HepG2 (cell line): ENCODE measurements around the gene KIF1B. TPM values are rescaled to one million over a fixed set of nuclear protein-coding genes. Genes with fewer than 3 reads are reported as not detected.

Source experiments
- ARID2 ChIP-seq: sonication (generic); formaldehyde crosslinking; IDR thresholded peaks from 2 replicates; pipeline ENCODE4 v1.8.1; 2022; ENCODE audit warnings: mild to moderate bottlenecking, missing genetic modification reagents, borderline replicate concordance
- BCL6 ChIP-seq: IDR thresholded peaks from 2 replicates; pipeline ENCODE4 v1.6.1; 2016; ENCODE audit warnings: missing genetic modification reagents, missing compliant biosample characterization
- ETV5 ChIP-seq: IDR thresholded peaks from 2 replicates; pipeline ENCODE4 v1.6.1; 2018; ENCODE audit warnings: missing biosample characterization, missing genetic modification reagents, inconsistent platforms, borderline replicate concordance
- FOSL1 ChIP-seq: sonication (generic); formaldehyde crosslinking; IDR thresholded peaks from 2 replicates; pipeline ENCODE4 v1.9.0; 2021; ENCODE audit warnings: missing genetic modification reagents, borderline replicate concordance
- FOXA1 ChIP-seq, 2 experiments: fragments of 450-650 bp in 1 of 2; sonication (generic) in 1 of 2; formaldehyde crosslinking in 1 of 2; IDR thresholded peaks; 2 replicates each; pipeline versions ENCODE4 v1.4.0 to v1.6.1; 2016 to 2020; ENCODE audit warnings: missing genetic modification reagents in 1 of 2
- HIVEP1 ChIP-seq: sonication (generic); formaldehyde crosslinking; IDR thresholded peaks from 2 replicates; pipeline ENCODE4 v1.4.0; 2020; ENCODE audit warnings: mild to moderate bottlenecking, missing genetic modification reagents
- HNRNPLL ChIP-seq: fragments of 200-400 bp; formaldehyde crosslinking; IDR thresholded peaks from 2 replicates; pipeline ENCODE4 v1.6.1; 2017; ENCODE audit warnings: mild to moderate bottlenecking, low read depth, low read length; ENCODE audit not compliant: poor library complexity, severe bottlenecking
- KDM6A ChIP-seq: IDR thresholded peaks from 2 replicates; pipeline ENCODE4 v1.6.1; 2016; ENCODE audit warnings: low read depth
- MED1 ChIP-seq: sonication (generic); formaldehyde crosslinking; IDR thresholded peaks from 2 replicates; pipeline ENCODE4 v1.4.0; 2020; ENCODE audit warnings: missing genetic modification reagents
- NONO ChIP-seq, 2 experiments: fragments of 450-650 bp in 1 of 2; sonication (generic) in 1 of 2; formaldehyde crosslinking in 1 of 2; IDR thresholded peaks in 1 of 2; conservative IDR thresholded peaks in 1 of 2; 2 replicates each; pipeline versions ENCODE4 v1.6.1 to v1.8.0; 2017 to 2022; ENCODE audit warnings: mild to moderate bottlenecking in 1 of 2, missing genetic modification reagents in 1 of 2, moderate library complexity in 1 of 2
- PAXIP1 ChIP-seq: sonication (generic); formaldehyde crosslinking; conservative IDR thresholded peaks from 2 replicates; pipeline ENCODE4 v1.4.0; 2020; ENCODE audit warnings: mild to moderate bottlenecking, missing genetic modification reagents, moderate library complexity
- POLR2G ChIP-seq: fragments of 200-400 bp; formaldehyde crosslinking; IDR thresholded peaks from 2 replicates; pipeline ENCODE4 v1.6.1; 2018; ENCODE audit warnings: mild to moderate bottlenecking, low read depth, low read length, moderate library complexity
- RFXANK ChIP-seq: IDR thresholded peaks from 2 replicates; pipeline ENCODE4 v1.6.1; 2016
- TARDBP ChIP-seq: sonication (generic); formaldehyde crosslinking; IDR thresholded peaks from 2 replicates; pipeline ENCODE4 v1.8.0; 2022; ENCODE audit warnings: mild to moderate bottlenecking, missing genetic modification reagents
- ZFP90 ChIP-seq: sonication (generic); formaldehyde crosslinking; IDR thresholded peaks from 2 replicates; pipeline ENCODE4 v1.8.0; 2022; ENCODE audit warnings: missing genetic modification reagents, mild to moderate bottlenecking, inconsistent platforms, borderline replicate concordance
- ZNF256 ChIP-seq: sonication (generic); formaldehyde crosslinking; conservative IDR thresholded peaks from 2 replicates; pipeline ENCODE4 v1.4.0; 2020; ENCODE audit warnings: missing genetic modification reagents
- ZNF3 ChIP-seq: IDR thresholded peaks from 2 replicates; pipeline ENCODE4 v1.7.0; 2017; ENCODE audit warnings: inconsistent platforms
- ZNF496 ChIP-seq: sonication (generic); formaldehyde crosslinking; IDR thresholded peaks from 2 replicates; pipeline ENCODE4 v1.8.1; 2023; ENCODE audit warnings: mild to moderate bottlenecking, moderate library complexity, missing genetic modification reagents; ENCODE audit not compliant: insufficient replicate concordance
- ZNF547 ChIP-seq: sonication (generic); formaldehyde crosslinking; IDR thresholded peaks from 2 replicates; pipeline ENCODE4 v1.5.1; 2020; ENCODE audit warnings: mild to moderate bottlenecking, missing genetic modification reagents
- polyA plus RNA-seq, 8 experiments: library from polyadenylated mRNA; depleted of rRNA in 3 of 8; stranded (reverse) in 7 of 8; unstranded in 1 of 8; fragments of >200 nt; fragmentation: Illumina TruSeq in 4 of 8; extraction: Trizol in 4 of 8; gene quantifications; 2 replicates each; pipeline versions ENCODE4 v1.2.1 to v1.2.3, GENCODE V29; 2011 to 2016; ENCODE audit warnings: low read depth in 4 of 8, missing spikeins in 1 of 8, mixed read lengths in 1 of 8; ENCODE audit not compliant: insufficient read depth in 1 of 8
- total RNA-seq, 5 experiments: library from RNA; depleted of rRNA; stranded (reverse); fragments of >200 nt; fragmentation: Illumina TruSeq; extraction: Trizol; gene quantifications; 2 replicates each; pipeline ENCODE4 v1.2.3, GENCODE V29; 2016; ENCODE audit warnings: low read depth in 1 of 5
- TF ChIP-seq, protein P1 (sequence below): IDR thresholded peaks from 2 replicates; pipeline ENCODE4 v1.6.1; 2016; ENCODE audit warnings: low read depth, missing genetic modification reagents, missing compliant biosample characterization
- TF ChIP-seq, protein P2 (sequence below): IDR thresholded peaks from 2 replicates; pipeline ENCODE4 v1.6.1; 2012; ENCODE audit warnings: low read depth, low read length, improper control_type of control experiment

Gene KIF1B
- total and polyA plus RNA-seq, 2 of the 13 experiments (the other 11 are each of a cell fraction or from before 2014, with no cell fraction given), result 26.7 to 32.5 TPM

GRCh38 chr1:10388387-10388715 is 178.0 kb downstream of the KIF1B start (continued):
- TF ChIP-seq PAXIP1 (0 out of 2 replicates have a peak, but pooled peaks have one; percentile 34), MED1 (no peak), ETV5 (CRISPR knock-in tag) (no peak), ZNF3 (CRISPR knock-in tag) (no peak), ARID2 (no peak), FOSL1 (CRISPR knock-in tag) (no peak), HIVEP1 (CRISPR knock-in tag) (no peak), ZNF496 (CRISPR knock-in tag) (no peak), KDM6A (CRISPR knock-in tag) (0 out of 2 replicates have a peak, but pooled peaks have one; percentile 21), ZNF256 (CRISPR knock-in tag) (no peak), BCL6 (0 out of 2 replicates have a peak, but pooled peaks have one; percentile 5), RFXANK (CRISPR knock-in tag) (no peak), ZFP90 (CRISPR knock-in tag) (peak; percentile 90; the same call in 1 of the 2 replicates), TARDBP (CRISPR knock-in tag) (peak; percentile 22; the same call in 1 of the 2 replicates), HNRNPLL (no peak), POLR2G (no peak), NONO (IDR thresholded peaks at IDR 0.05) (no peak), NONO (CRISPR knock-in tag; conservative IDR thresholded peaks at IDR 0.05) (0 out of 2 replicates have a peak, but pooled peaks have one; percentile 32), ZNF547 (CRISPR knock-in tag) (no peak), FOXA1 (IDR thresholded peaks at IDR 0.05) (no peak), FOXA1 (CRISPR knock-in tag; IDR thresholded peaks at IDR 0.05) (no peak)
- TF ChIP-seq, protein P1, sequence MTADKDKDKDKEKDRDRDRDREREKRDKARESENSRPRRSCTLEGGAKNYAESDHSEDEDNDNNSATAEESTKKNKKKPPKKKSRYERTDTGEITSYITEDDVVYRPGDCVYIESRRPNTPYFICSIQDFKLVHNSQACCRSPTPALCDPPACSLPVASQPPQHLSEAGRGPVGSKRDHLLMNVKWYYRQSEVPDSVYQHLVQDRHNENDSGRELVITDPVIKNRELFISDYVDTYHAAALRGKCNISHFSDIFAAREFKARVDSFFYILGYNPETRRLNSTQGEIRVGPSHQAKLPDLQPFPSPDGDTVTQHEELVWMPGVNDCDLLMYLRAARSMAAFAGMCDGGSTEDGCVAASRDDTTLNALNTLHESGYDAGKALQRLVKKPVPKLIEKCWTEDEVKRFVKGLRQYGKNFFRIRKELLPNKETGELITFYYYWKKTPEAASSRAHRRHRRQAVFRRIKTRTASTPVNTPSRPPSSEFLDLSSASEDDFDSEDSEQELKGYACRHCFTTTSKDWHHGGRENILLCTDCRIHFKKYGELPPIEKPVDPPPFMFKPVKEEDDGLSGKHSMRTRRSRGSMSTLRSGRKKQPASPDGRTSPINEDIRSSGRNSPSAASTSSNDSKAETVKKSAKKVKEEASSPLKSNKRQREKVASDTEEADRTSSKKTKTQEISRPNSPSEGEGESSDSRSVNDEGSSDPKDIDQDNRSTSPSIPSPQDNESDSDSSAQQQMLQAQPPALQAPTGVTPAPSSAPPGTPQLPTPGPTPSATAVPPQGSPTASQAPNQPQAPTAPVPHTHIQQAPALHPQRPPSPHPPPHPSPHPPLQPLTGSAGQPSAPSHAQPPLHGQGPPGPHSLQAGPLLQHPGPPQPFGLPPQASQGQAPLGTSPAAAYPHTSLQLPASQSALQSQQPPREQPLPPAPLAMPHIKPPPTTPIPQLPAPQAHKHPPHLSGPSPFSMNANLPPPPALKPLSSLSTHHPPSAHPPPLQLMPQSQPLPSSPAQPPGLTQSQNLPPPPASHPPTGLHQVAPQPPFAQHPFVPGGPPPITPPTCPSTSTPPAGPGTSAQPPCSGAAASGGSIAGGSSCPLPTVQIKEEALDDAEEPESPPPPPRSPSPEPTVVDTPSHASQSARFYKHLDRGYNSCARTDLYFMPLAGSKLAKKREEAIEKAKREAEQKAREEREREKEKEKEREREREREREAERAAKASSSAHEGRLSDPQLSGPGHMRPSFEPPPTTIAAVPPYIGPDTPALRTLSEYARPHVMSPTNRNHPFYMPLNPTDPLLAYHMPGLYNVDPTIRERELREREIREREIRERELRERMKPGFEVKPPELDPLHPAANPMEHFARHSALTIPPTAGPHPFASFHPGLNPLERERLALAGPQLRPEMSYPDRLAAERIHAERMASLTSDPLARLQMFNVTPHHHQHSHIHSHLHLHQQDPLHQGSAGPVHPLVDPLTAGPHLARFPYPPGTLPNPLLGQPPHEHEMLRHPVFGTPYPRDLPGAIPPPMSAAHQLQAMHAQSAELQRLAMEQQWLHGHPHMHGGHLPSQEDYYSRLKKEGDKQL, result no peak
- TF ChIP-seq, protein P2, sequence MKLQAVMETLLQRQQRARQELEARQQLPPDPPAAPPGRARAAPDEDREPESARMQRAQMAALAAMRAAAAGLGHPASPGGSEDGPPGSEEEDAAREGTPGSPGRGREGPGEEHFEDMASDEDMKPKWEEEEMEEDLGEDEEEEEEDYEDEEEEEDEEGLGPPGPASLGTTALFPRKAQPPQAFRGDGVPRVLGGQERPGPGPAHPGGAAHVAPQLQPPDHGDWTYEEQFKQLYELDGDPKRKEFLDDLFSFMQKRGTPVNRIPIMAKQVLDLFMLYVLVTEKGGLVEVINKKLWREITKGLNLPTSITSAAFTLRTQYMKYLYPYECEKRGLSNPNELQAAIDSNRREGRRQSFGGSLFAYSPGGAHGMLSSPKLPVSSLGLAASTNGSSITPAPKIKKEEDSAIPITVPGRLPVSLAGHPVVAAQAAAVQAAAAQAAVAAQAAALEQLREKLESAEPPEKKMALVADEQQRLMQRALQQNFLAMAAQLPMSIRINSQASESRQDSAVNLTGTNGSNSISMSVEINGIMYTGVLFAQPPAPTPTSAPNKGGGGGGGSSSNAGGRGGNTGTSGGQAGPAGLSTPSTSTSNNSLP, result no peak
